Endothelial cell of umbilical vein (primary cell): ENCODE measurements around the gene PLRG1.

ENCODE experiments used
- EZH2 ChIP-seq: IDR thresholded peaks from 2 replicates; pipeline ENCODE4 v1.6.1; 2012; ENCODE audit warnings: borderline replicate concordance, low read depth, mild to moderate bottlenecking, moderate library complexity, low read length, inconsistent platforms; ENCODE audit not compliant: severe bottlenecking
- GATA2 ChIP-seq: IDR thresholded peaks from 2 replicates; pipeline ENCODE4 v1.7.0; 2011; ENCODE audit warnings: low read depth, mild to moderate bottlenecking, moderate library complexity, mixed read lengths, low read length; ENCODE audit not compliant: insufficient read length, insufficient read depth
- JUN ChIP-seq: IDR thresholded peaks from 2 replicates; pipeline ENCODE4 v1.6.1; 2011; ENCODE audit warnings: borderline replicate concordance, low read depth; ENCODE audit not compliant: insufficient read length, insufficient read depth
- MYC ChIP-seq: IDR thresholded peaks from one replicate; pipeline ENCODE4 v1.6.1; 2011; ENCODE audit warnings: mild to moderate bottlenecking, low read depth, low read length
- POLR2A ChIP-seq: IDR thresholded peaks from 2 replicates; pipeline ENCODE4 v1.6.1; 2012; ENCODE audit warnings: low read depth, mild to moderate bottlenecking, control low read depth, low read length
- POLR2AphosphoS5 ChIP-seq: IDR thresholded peaks from 2 replicates; pipeline ENCODE4 v1.6.1; 2012; ENCODE audit warnings: low read depth, mild to moderate bottlenecking, control low read depth, low read length, moderate library complexity; ENCODE audit not compliant: insufficient read depth
- TF ChIP-seq, protein P1 (sequence below), 2 donors: IDR thresholded peaks; 1 replicate in 1 of 2; 2 replicates in 1 of 2; pipeline ENCODE4 v1.5.1; 2011; ENCODE audit warnings: low read length in 2 of 2, mild to moderate bottlenecking in 2 of 2, moderate library complexity in 2 of 2, control low read depth in 1 of 2, inconsistent platforms in 1 of 2, low read depth in 1 of 2; ENCODE audit not compliant: insufficient read depth in 1 of 2; ENCODE audit errors: extremely low read depth in 1 of 2
- TF ChIP-seq, protein P2 (sequence below): IDR thresholded peaks from 2 replicates; pipeline ENCODE4 v1.6.1; 2011; ENCODE audit not compliant: insufficient read depth, insufficient read length

DNA sequence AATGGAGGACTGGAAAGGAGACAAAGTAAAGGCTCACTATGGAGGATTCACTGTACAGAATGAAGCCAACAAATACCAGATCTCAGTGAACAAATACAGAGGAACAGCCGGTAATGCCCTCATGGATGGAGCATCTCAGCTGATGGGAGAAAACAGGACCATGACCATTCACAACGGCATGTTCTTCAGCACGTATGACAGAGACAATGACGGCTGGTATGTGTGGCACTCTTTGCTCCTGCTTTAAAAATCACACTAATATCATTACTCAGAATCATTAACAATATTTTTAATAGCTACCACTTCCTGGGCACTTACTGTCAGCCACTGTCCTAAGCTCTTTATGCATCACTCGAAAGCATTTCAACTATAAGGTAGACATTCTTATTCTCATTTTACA lies 19.4 kb upstream of the PLRG1 start:
- TF ChIP-seq, protein P1, sequence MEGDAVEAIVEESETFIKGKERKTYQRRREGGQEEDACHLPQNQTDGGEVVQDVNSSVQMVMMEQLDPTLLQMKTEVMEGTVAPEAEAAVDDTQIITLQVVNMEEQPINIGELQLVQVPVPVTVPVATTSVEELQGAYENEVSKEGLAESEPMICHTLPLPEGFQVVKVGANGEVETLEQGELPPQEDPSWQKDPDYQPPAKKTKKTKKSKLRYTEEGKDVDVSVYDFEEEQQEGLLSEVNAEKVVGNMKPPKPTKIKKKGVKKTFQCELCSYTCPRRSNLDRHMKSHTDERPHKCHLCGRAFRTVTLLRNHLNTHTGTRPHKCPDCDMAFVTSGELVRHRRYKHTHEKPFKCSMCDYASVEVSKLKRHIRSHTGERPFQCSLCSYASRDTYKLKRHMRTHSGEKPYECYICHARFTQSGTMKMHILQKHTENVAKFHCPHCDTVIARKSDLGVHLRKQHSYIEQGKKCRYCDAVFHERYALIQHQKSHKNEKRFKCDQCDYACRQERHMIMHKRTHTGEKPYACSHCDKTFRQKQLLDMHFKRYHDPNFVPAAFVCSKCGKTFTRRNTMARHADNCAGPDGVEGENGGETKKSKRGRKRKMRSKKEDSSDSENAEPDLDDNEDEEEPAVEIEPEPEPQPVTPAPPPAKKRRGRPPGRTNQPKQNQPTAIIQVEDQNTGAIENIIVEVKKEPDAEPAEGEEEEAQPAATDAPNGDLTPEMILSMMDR (IDR thresholded peaks at IDR 0.05; ENCODE audit: extremely low read depth in 1 of 2, insufficient read depth in 1 of 2, low read depth in 1 of 2, low read length in 2 of 2) = no peak
- TF ChIP-seq POLR2AphosphoS5 (no peak), POLR2A (no peak), EZH2 (no peak), JUN (no peak), GATA2 (no peak), MYC (no peak)
- TF ChIP-seq, protein P2, sequence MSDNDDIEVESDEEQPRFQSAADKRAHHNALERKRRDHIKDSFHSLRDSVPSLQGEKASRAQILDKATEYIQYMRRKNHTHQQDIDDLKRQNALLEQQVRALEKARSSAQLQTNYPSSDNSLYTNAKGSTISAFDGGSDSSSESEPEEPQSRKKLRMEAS = no peak
